Activated T-helper 17 cell treated with anti-CD3 and anti-CD28 coated beads, Interleukin-2, amount 50 U/mL, for 72 hours (primary cell): ENCODE measurements around the gene RNF157. TPM values are rescaled to one million over a fixed set of nuclear protein-coding genes. Genes with fewer than 3 reads are reported as not detected.
A peak's percentile ranks its signal among the peaks of the same experiment; 100 is the strongest.

ENCODE experiments used
- ATAC-seq: fragments of 150-1000 bp; cut with Tn5 transposase; replicated peaks from 2 replicates; pipeline ENCODE4 v1.10.0; 2021; ENCODE audit warnings: mild to moderate bottlenecking, moderate library complexity
- H3K27ac Mint-ChIP-seq: one replicate; pipeline ENCODE4 v1.8.0; 2022; ENCODE audit warnings: mixed read lengths
- H3K27me3 Mint-ChIP-seq: one replicate; pipeline ENCODE4 v1.8.0; 2022; ENCODE audit warnings: mixed read lengths
- H3K36me3 Mint-ChIP-seq: one replicate; pipeline ENCODE4 v1.8.0; 2022; ENCODE audit warnings: low read depth, mild to moderate bottlenecking, mixed read lengths
- H3K4me1 Mint-ChIP-seq: one replicate; pipeline ENCODE4 v1.8.0; 2022; ENCODE audit warnings: mixed read lengths
- H3K4me3 Mint-ChIP-seq: one replicate; pipeline ENCODE4 v1.8.0; 2022; ENCODE audit warnings: mild to moderate bottlenecking, mixed read lengths
- H3K9me3 Mint-ChIP-seq: one replicate; pipeline ENCODE4 v1.8.0; 2022; ENCODE audit warnings: mixed read lengths
- total RNA-seq, 2 donors: library from RNA; stranded (reverse); gene quantifications; one replicate each; pipeline ENCODE4 v1.2.3, GENCODE V29; 2022

RNF157 gene
- total RNA-seq, 2 donors from 2014 or later = 15.5 to 17.4 TPM

GRCh38 chr17:76102944-76103273 is 137.4 kb downstream of the RNF157 start:
- peak overlapping the region; percentile 94 for H3K4me3 Mint-ChIP-seq
- H3K36me3 Mint-ChIP-seq = peaks cover 47% of the 10 kb centered on the region
- H3K27ac Mint-ChIP-seq = peak overlapping the region; percentile 97
- ATAC-seq = no peak
- H3K27me3 Mint-ChIP-seq = no peaks in the 10 kb centered on the region
- no peaks in the 10 kb centered on the region for H3K9me3 Mint-ChIP-seq
- peaks cover 12% of the 10 kb centered on the region for H3K4me1 Mint-ChIP-seq

- H3K27me3 Mint-ChIP-seq = no peaks in the 10 kb centered on the region
- H3K9me3 Mint-ChIP-seq = no peaks in the 10 kb centered on the region
- H3K36me3 Mint-ChIP-seq = peaks cover 86% of the 10 kb centered on the region
- H3K27ac Mint-ChIP-seq = no peak overlapping the region
- H3K4me3 Mint-ChIP-seq = no peak overlapping the region
- peaks cover 12% of the 10 kb centered on the region for H3K4me1 Mint-ChIP-seq
- no peak for ATAC-seq
Observed at GRCh38 chr17:76097716-76098295, 142.5 kb downstream of the RNF157 start.

GRCh38 chr17:76095943-76096342 is 144.3 kb downstream of the RNF157 start:
- no peak overlapping the region for H3K27ac Mint-ChIP-seq
- H3K4me3 Mint-ChIP-seq = no peak overlapping the region
- H3K27me3 Mint-ChIP-seq = no peaks in the 10 kb centered on the region
- H3K4me1 Mint-ChIP-seq = peaks cover 4% of the 10 kb centered on the region
- peaks cover 86% of the 10 kb centered on the region for H3K36me3 Mint-ChIP-seq
- no peaks in the 10 kb centered on the region for H3K9me3 Mint-ChIP-seq
- ATAC-seq = no peak

GRCh38 chr17:76094046-76094445 is 146.2 kb downstream of the RNF157 start:
- Mint-ChIP-seq H3K27ac (no peak overlapping the region), H3K4me1 (no peaks in the 10 kb centered on the region)

GRCh38 chr17:76092526-76093413 is 147.5 kb downstream of the RNF157 start:
- no peaks in the 10 kb centered on the region for H3K4me1 Mint-ChIP-seq
- no peak overlapping the region for H3K27ac Mint-ChIP-seq
- no peaks in the 10 kb centered on the region for H3K27me3 Mint-ChIP-seq
- H3K9me3 Mint-ChIP-seq = no peaks in the 10 kb centered on the region
- ATAC-seq = no peak
- no peak overlapping the region for H3K4me3 Mint-ChIP-seq
- peaks cover 81% of the 10 kb centered on the region for H3K36me3 Mint-ChIP-seq

More at GRCh38 chr17:76094046-76094445, 146.2 kb downstream of the RNF157 start:
- Mint-ChIP-seq H3K36me3 (peaks cover 87% of the 10 kb centered on the region), H3K4me3 (no peak overlapping the region), H3K9me3 (no peaks in the 10 kb centered on the region), H3K27me3 (no peaks in the 10 kb centered on the region)
- ATAC-seq = no peak

Other genes starting within 250 kb of the RNF157 start
- 1 to 10 TPM; 8.0 to 9.0 TPM for gene CDK3, start 239.6 kb downstream of the RNF157 start, total RNA-seq
- under 1 TPM in 1 of 2 donors, not detected in 1; 0.11 TPM for gene EVPL, start 213.2 kb downstream of the RNF157 start, total RNA-seq
- gene SRP68, start 168.0 kb downstream of the RNF157 start, total RNA-seq = 100 to 1,000 TPM; 109 to 117 TPM
- gene GALR2, start 165.7 kb downstream of the RNF157 start, total RNA-seq = 10 to 100 TPM in 1 of 2 donors, 1 to 10 TPM in 1; 7.5 to 14.8 TPM
- gene ZACN, start 161.3 kb downstream of the RNF157 start, total RNA-seq = 10 to 100 TPM in 1 of 2 donors, 1 to 10 TPM in 1; 6.5 to 13.5 TPM
- gene EXOC7, start 136.7 kb downstream of the RNF157 start, total RNA-seq = 100 to 1,000 TPM; 104 to 117 TPM
- under 1 TPM in 1 of 2 donors, not detected in 1; 0.15 TPM for gene FOXJ1, start 99.2 kb downstream of the RNF157 start, total RNA-seq
- 100 to 1,000 TPM; 173 to 187 TPM for gene UBALD2, start 24.9 kb upstream of the RNF157 start, total RNA-seq
- gene QRICH2, start 67.8 kb upstream of the RNF157 start, total RNA-seq = 1 to 10 TPM in 1 of 2 donors, under 1 TPM in 1; 0.85 to 2.1 TPM
- 10 to 100 TPM; 24.5 to 29.7 TPM for gene PRPSAP1, start 113.4 kb upstream of the RNF157 start, total RNA-seq
- 10 to 100 TPM; 10.5 to 12.4 TPM for gene SPHK1, start 144.1 kb upstream of the RNF157 start, total RNA-seq
- 10 to 100 TPM; 35.3 to 38.7 TPM for gene UBE2O, start 212.7 kb upstream of the RNF157 start, total RNA-seq
- not detected for gene AANAT, start 227.1 kb upstream of the RNF157 start, total RNA-seq